ENCODE data around the gene KIF26B.

Gene KIF26B

DNA sequence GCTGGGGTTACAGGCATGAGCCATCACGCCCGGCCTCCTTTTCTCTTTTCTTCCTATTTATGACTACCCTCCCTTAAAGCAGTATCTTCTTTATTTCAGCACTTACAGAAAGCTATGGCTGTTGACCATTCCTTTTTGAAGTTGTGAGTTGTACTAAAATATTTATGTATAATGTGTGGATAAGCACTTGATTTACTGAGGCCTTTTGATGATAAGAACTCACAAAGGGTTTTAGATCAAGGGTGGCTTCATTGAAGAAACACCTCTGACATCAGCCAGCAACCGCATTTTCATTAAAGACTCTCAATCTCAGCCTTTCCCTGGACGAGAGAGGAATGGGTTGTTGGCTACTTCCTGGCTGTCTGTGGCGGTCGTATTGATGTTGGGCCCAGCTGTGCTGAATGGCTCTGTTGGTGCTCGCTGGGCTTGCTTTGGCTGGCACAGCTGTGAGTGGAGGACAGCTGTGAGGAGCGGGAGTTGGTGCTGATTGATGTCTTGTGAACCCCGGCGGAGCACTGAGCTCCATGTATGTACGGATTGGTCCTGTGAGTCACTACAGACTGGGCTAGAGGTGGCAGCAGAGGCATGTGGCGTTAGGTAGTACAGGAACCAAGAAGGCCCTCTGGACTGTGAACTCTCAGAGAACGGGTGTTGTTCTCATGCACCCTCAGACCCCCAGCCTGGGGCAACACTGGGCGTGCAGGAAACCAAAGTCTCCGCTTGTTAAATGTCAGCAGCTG lies 208.8 kb downstream of the KIF26B start:
- DNase-seq: peak; percentile 54

- no peak for DNase-seq
Measured at GRCh38 chr1:245365095-245366020, 210.6 kb downstream of the KIF26B start.

- DNase-seq: no peak
Measured at GRCh38 chr1:245366886-245367285, 212.1 kb downstream of the KIF26B start.

GRCh38 chr1:245370175-245370825 lies 215.5 kb downstream of the KIF26B start:
- no peak for DNase-seq

DNA sequence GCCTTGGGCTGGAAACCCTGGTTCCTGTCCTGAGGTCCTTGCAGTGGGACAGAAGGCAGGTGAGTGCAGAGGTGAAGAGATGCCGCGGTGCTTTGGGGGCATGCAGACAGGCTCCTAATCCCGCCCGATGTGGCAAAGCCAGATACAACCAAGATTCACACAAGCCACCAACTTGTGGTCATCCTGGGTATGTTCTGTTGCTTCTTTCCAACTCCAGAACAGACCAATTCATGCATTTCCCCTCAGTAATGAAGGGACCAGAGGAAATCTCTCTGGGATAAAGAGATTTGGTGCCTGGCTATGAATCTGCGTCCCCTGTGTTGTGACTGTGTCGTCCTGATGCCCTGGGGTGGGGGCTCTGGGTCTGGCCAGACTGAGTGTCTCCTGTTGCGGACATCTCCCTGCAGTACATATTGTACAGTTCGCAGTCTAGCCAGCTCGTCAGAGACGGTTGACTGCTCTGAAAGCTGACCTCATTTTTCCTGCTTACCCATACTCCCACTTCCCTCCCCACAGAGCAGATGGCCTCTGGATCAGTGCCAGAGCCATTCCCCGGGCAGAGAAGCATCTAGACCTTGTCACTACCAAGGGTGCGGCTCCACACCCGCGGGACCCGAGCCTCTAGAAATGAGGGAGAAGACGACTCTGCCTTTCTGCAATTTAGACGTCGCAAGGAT lies 216.3 kb downstream of the KIF26B start:
- no peak for DNase-seq

DNA sequence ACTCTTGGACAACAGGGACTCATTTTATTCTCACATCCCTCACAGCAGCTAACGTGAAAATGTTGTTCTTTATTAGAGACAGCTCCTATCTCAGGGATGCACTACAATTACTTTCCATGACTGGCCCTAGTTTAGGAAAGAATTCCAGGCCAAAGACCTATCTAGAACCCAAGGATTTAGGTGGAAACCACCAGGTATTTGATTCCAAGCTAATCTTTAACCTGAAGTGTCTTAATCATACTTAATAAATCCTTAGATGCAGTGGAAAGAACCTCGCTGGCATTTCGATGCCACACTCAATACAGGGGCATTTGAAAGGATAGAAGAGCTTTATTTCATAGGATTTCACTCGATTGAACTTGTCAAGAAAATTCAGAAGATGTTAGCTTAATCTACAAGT lies 218.3 kb downstream of the KIF26B start:
- no peak for DNase-seq

- no peak for DNase-seq
Measured at GRCh38 chr1:245375789-245376460, 221.1 kb downstream of the KIF26B start.

GRCh38 chr1:245377854-245378253 lies 223.1 kb downstream of the KIF26B start:
- DNase-seq: no peak

DNA sequence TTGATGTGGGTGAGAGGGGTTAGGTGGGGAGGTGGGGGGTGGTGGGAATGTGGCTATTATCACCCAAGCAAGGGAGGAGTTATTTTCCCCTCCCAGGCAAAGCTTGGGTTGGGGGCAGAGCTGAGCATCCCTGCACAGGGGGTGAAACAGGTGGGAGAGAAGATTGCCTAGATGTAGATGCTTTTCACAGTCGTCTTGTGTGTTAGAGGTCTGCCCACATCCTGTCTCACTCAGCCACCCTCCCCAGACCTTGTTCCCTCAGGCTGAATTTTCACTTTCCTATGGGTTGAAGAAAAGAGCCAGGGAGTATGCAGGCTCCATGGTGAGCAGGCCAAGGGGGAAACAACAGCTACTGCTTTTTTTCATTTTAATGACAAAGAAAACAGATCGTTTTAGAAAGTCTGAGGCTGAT lies 223.5 kb downstream of the KIF26B start:
- no peak for DNase-seq

DNA sequence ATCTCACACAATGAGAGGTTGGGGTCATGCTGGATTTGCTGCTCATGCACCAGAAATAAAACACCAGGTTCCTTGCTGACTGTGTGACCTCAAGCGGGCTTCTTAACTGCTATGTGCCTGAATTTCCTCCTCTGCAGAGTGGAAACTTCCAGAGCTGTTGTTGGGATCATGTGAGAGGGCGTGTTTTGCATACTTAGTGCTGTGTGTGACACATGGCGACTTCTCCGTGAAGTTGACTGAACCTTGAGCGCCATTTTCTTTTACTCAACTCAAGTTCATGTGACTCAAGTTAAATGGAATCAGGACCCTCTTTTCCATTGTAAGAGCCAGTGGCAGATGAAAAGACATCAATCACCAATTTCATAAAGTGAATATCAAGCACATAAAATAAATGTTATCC lies 224.0 kb downstream of the KIF26B start:
- no peak for DNase-seq

DNA sequence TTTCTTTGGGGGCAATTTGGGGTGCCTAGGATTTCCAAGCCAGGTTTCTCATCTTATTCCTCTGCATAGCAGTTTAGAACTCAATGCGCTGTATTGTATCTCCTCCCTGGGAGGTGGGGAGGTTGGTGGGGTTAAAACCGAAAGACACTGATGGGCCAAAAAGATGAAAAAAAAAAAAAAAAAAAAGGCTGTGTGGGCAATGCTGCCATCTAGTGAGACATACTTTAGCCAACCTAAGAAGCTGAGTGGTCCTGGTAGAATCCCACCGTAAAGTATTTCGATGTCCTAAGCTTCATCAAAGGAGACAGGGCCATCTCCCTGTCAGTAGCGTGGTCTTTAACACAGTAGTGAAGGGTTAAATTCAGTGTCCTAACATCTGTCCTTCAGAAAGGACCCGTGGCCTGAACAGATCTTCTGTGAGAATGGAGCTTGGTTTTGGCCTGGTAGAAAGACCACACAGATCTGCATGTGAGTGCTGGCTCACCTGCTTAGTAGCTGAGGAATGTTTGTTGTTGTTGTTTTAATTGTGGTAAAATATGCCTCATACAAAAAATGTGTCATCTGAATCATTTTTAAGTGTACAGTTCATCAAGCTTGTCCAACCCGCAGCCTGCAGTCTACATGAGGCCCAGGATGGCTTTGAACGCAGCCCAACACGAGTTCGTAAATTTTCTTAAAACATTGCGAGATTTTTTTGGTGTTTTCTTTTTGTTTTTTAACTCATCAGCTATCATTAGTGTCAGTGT lies 226.2 kb downstream of the KIF26B start:
- no peak for DNase-seq

DNA sequence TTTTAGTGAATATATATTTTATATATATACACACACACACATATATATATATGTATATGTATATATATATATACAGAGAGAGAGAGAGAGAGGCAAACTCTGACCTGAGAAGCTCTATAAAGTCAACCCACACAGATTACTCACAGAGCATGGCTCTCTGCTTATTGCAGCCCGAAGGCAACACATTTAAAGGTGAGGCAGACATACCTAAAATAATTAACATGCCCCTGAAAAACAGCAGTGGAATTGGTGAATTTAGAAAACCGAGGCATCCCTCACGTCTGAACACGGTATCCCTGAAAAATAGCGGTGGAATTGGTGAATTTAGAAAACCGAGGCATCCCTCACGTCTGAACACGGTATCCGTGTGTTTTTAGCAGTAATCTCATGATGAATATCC lies 228.2 kb downstream of the KIF26B start:
- no peak for DNase-seq

DNA sequence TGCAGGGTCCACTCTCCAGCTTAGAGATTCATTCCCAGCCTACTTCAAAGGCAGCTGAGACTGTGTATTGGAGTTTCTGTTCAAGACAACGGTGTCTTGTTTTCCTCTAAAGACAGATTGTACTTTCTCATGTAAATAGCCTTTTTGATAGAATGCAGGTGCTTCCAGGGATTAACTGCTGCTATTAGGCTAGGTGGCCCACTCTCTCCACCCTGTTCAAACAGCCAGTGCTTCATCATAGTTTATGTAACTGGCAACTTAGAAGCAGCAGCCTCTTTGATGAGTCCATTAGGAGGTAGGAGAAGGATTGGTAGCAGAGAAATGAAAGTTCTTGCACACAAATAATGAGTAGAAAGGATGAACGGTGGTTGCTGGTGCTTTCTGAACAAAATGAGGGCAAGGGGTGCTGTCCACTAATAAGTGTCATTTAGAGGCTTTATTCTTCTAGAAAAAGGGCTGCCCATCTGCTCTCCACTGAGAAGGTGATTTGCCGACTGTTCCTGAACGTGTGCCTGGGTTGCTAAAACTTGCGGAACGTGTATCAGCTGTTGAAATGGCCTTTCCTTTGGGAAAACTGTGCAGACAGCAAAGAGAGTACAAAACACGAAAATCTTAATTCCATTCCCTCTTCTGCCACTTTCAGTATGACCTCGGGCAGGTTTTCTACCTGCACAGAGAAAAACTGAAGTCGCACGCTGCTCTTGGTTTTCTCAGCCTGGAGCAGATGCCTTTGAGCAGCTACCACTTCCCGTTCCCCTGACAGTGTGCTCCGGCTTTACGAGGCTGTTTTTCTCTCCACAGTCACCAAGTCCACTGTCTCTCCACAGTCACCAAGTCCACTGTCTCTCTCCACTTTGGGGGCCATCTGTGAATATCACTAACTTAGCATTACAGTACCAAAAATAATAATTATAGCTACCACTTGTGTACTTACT lies 228.9 kb downstream of the KIF26B start:
- no peak for DNase-seq

- no peak for DNase-seq
Measured at GRCh38 chr1:245386297-245386971, 231.6 kb downstream of the KIF26B start.

GRCh38 chr1:245388687-245389086 lies 233.9 kb downstream of the KIF26B start:
- DNase-seq: no peak

- DNase-seq: no peak
Measured at GRCh38 chr1:245389873-245390272, 235.1 kb downstream of the KIF26B start.

GRCh38 chr1:245390975-245391374 lies 236.2 kb downstream of the KIF26B start:
- DNase-seq: no peak

- no peak for DNase-seq
Measured at GRCh38 chr1:245393694-245394093, 238.9 kb downstream of the KIF26B start.

- no peak for DNase-seq
Measured at GRCh38 chr1:245395680-245396079, 240.9 kb downstream of the KIF26B start.

DNA sequence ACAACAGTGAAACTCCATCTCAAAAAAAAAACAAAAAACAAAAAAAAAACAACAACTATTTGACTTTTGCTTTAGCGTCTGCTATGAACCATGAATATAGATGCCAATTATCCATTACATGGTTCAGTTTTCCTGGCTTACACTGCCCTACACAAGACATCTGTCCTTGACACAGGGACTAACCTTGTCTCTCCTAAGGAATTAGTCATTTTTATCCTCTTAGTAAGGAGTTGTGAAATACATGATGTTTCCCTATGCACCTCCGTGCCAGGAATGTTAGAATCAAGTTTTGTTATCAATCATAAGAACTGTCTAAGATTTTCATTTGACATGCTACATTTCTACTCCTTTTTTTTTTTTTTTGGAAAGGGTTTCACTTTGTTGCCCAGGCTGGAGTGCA lies 241.8 kb downstream of the KIF26B start:
- no peak for DNase-seq
